SK-N-SH (cell line): ENCODE data around the gene SNED1. TPM values are rescaled to one million over a fixed set of nuclear protein-coding genes. Genes with fewer than 3 reads are reported as not detected.

Experiments used
- CTCF ChIA-PET: fragments of 300-600, 350-600 bp; formaldehyde crosslinking; extraction: SDS; loops from one replicate; lab custom pipeline; 2021; lab: Yijun Ruan, JAX
- POLR2A ChIA-PET: fragments of 350-600 bp; sonication (Branson Sonifier 250); formaldehyde crosslinking; extraction: SDS; loops from one replicate; lab custom pipeline; 2020; ENCODE audit warnings: antibody characterized with exemption, inconsistent platforms; lab: Yijun Ruan, JAX
- DNase-seq: peaks from one replicate; pipeline ENCODE4 v3.0.0; 2012
- H2AFZ ChIP-seq: fragments of 200-600 bp; sonication (generic); 2 replicates; pipeline ENCODE4 v1.8.1; 2016; ENCODE audit warnings: antibody characterized with exemption, mild to moderate bottlenecking, low read depth
- H3F3A ChIP-seq: fragments of 200-600 bp; sonication (generic); replicated peaks from 2 replicates; pipeline ENCODE3; 2016; ENCODE audit warnings: antibody characterized with exemption, mild to moderate bottlenecking; ENCODE audit not compliant: insufficient read depth
- H3K27ac ChIP-seq, 2 experiments: fragments of 200-500 bp in 1 of 2; fragments of 200-600 bp in 1 of 2; sonication (Bioruptor generic) in 1 of 2; sonication (generic), shearing (Covaris generic) in 1 of 2; 2 replicates each; pipeline versions ENCODE4 v1.5.1 to v1.6.1; 2014 to 2016; ENCODE audit warnings: low read depth in 2 of 2, inconsistent platforms in 1 of 2, low read length in 1 of 2, mild to moderate bottlenecking in 1 of 2, mixed read lengths in 1 of 2
- H3K27me3 ChIP-seq: fragments of 200-600 bp; sonication (generic), shearing (Covaris generic); 2 replicates; pipeline ENCODE4 v1.6.1; 2016; ENCODE audit warnings: mixed run types; ENCODE audit not compliant: insufficient read depth
- H3K36me3 ChIP-seq, 2 experiments: fragments of 200-500 bp in 1 of 2; fragments of 200-600 bp in 1 of 2; sonication (Bioruptor generic) in 1 of 2; sonication (generic) in 1 of 2; replicated peaks in 1 of 2; 2 replicates each; pipeline versions ENCODE3 to v1.5.1; 2014 to 2016; ENCODE audit warnings: low read length in 1 of 2, mild to moderate bottlenecking in 1 of 2; ENCODE audit not compliant: insufficient read depth in 2 of 2, control insufficient read depth in 1 of 2
- H3K4me1 ChIP-seq, 2 experiments: fragments of 200-500 bp in 1 of 2; fragments of 200-600 bp in 1 of 2; sonication (Bioruptor generic) in 1 of 2; sonication (generic), shearing (Covaris generic) in 1 of 2; 2 replicates each; pipeline versions ENCODE4 v1.5.1 to v1.6.1; 2014 to 2016; ENCODE audit warnings: low read depth in 1 of 2, low read length in 1 of 2, mixed run types in 1 of 2; ENCODE audit not compliant: insufficient read depth in 2 of 2, control insufficient read depth in 1 of 2
- H3K4me2 ChIP-seq: fragments of 200-600 bp; sonication (generic), shearing (Covaris generic); 2 replicates; pipeline ENCODE4 v1.6.1; 2017; ENCODE audit warnings: mixed run types
- H3K4me3 ChIP-seq, 2 experiments: fragments of 200-500 bp in 1 of 2; fragments of 200-600 bp in 1 of 2; sonication (Bioruptor generic) in 1 of 2; sonication (generic), shearing (Covaris generic) in 1 of 2; 2 replicates each; pipeline versions ENCODE4 v1.5.1 to v1.8.1; 2014 to 2016; ENCODE audit warnings: low read depth in 2 of 2, inconsistent platforms in 1 of 2, low read length in 1 of 2, mild to moderate bottlenecking in 1 of 2, mixed read lengths in 1 of 2, moderate library complexity in 1 of 2
- H3K79me2 ChIP-seq: fragments of 200-600 bp; sonication (generic); 2 replicates; pipeline ENCODE4 v1.8.1; 2017; ENCODE audit warnings: mild to moderate bottlenecking; ENCODE audit not compliant: insufficient read depth
- H3K9ac ChIP-seq: fragments of 200-600 bp; sonication (generic); 2 replicates; pipeline ENCODE4 v1.6.1; 2017; ENCODE audit warnings: mixed run types
- H3K9me2 ChIP-seq: fragments of 200-600 bp; sonication (generic); 2 replicates; pipeline ENCODE4 v1.6.1; 2017; ENCODE audit warnings: mixed run types
- H3K9me3 ChIP-seq: fragments of 200-600 bp; sonication (generic); 2 replicates; pipeline ENCODE4 v1.6.1; 2017; ENCODE audit warnings: mixed run types, mild to moderate bottlenecking, moderate library complexity
- H4K20me1 ChIP-seq: fragments of 200-600 bp; sonication (generic); 2 replicates; pipeline ENCODE4 v1.6.1; 2017; ENCODE audit warnings: mild to moderate bottlenecking, mixed run types; ENCODE audit not compliant: insufficient read depth
- CHD2 ChIP-seq: fragments of 150-350 bp; IDR thresholded peaks from 2 replicates; pipeline ENCODE4 v1.6.1; 2018; ENCODE audit warnings: low read length; ENCODE audit not compliant: partially characterized antibody
- FOXM1 ChIP-seq: IDR thresholded peaks from 2 replicates; pipeline ENCODE4 v1.4.0; 2012; ENCODE audit warnings: low read depth, mild to moderate bottlenecking
- GABPA ChIP-seq: IDR thresholded peaks from 2 replicates; pipeline ENCODE4 v1.4.0; 2012; ENCODE audit warnings: low read depth, mild to moderate bottlenecking
- GATA2 ChIP-seq: sonication (generic); formaldehyde crosslinking; IDR thresholded peaks from 2 replicates; pipeline ENCODE4 v1.5.0; 2020; ENCODE audit warnings: mild to moderate bottlenecking, missing genetic modification reagents
- NFIC ChIP-seq: IDR thresholded peaks from 2 replicates; pipeline ENCODE4 v1.4.0; 2012; ENCODE audit warnings: borderline replicate concordance
- NRF1 ChIP-seq: IDR thresholded peaks from 2 replicates; pipeline ENCODE4 v1.6.1; 2012; ENCODE audit warnings: low read depth, mild to moderate bottlenecking, low read length
- POLR2AphosphoS5 ChIP-seq: IDR thresholded peaks from 2 replicates; pipeline ENCODE4 v1.6.1; 2012; ENCODE audit warnings: low read depth, low read length
- RCOR1 ChIP-seq: fragments of 150-350 bp; IDR thresholded peaks from 2 replicates; pipeline ENCODE4 v1.6.1; 2017; ENCODE audit warnings: antibody characterized with exemption, low read length
- RFX5 ChIP-seq: IDR thresholded peaks from 2 replicates; pipeline ENCODE4 v1.6.1; 2012; ENCODE audit warnings: mild to moderate bottlenecking, improper control_type of control experiment, low read length
- SIN3A ChIP-seq: IDR thresholded peaks from 2 replicates; pipeline ENCODE4 v1.6.1; 2012; ENCODE audit warnings: low read depth, mild to moderate bottlenecking, low read length, moderate library complexity, borderline replicate concordance
- SMC3 ChIP-seq: IDR thresholded peaks from 2 replicates; pipeline ENCODE4 v1.6.1; 2012; ENCODE audit warnings: low read depth, low read length, improper control_type of control experiment
- TAF1 ChIP-seq: IDR thresholded peaks from 2 replicates; pipeline ENCODE4 v1.6.1; 2012; ENCODE audit warnings: low read depth, mild to moderate bottlenecking, low read length, moderate library complexity, borderline replicate concordance
- YY1 ChIP-seq: IDR thresholded peaks from 2 replicates; pipeline ENCODE4 v1.4.0; 2012; ENCODE audit warnings: low read depth, mild to moderate bottlenecking
- WGBS: methylation state at CpG from one replicate; pipeline ENCODE4 v1.1.6; 2017; ENCODE audit warnings: low lambda C conversion rate; 5-methylcytosine and 5-hydroxymethylcytosine counted together
- polyA plus RNA-seq, 3 experiments: library from polyadenylated mRNA; depleted of rRNA; stranded (reverse); fragments of >200 nt; gene quantifications; 2 replicates each; pipeline ENCODE4 v1.2.3, GENCODE V29; 2012
- TF ChIP-seq, protein P1 (sequence below): IDR thresholded peaks from 2 replicates; pipeline ENCODE4 v1.4.0; 2012; ENCODE audit warnings: low read depth
- TF ChIP-seq, protein P2 (sequence below): IDR thresholded peaks from 2 replicates; pipeline ENCODE4 v1.4.0; 2012; ENCODE audit warnings: low read depth, borderline replicate concordance
- TF ChIP-seq, protein P3 (sequence below): IDR thresholded peaks from 2 replicates; pipeline ENCODE4 v1.4.0; 2012; ENCODE audit warnings: low read depth, borderline replicate concordance
- TF ChIP-seq, protein P4 (sequence below): fragments of 200-600 bp; sonication (generic); IDR thresholded peaks from 2 replicates; pipeline ENCODE4 v1.6.1; 2017; ENCODE audit warnings: antibody characterized with exemption, mild to moderate bottlenecking, moderate library complexity
- TF ChIP-seq, protein P5 (sequence below): IDR thresholded peaks from 2 replicates; pipeline ENCODE4 v1.6.1; 2012; ENCODE audit warnings: mild to moderate bottlenecking, low read depth, low read length, moderate library complexity
- TF ChIP-seq, protein P6 (sequence below): IDR thresholded peaks from 2 replicates; pipeline ENCODE4; 2012

SNED1 gene
- polyA plus RNA-seq, 1 of the 3 experiments (the other 2 are of a cell fraction) = 0.03 TPM

DNA sequence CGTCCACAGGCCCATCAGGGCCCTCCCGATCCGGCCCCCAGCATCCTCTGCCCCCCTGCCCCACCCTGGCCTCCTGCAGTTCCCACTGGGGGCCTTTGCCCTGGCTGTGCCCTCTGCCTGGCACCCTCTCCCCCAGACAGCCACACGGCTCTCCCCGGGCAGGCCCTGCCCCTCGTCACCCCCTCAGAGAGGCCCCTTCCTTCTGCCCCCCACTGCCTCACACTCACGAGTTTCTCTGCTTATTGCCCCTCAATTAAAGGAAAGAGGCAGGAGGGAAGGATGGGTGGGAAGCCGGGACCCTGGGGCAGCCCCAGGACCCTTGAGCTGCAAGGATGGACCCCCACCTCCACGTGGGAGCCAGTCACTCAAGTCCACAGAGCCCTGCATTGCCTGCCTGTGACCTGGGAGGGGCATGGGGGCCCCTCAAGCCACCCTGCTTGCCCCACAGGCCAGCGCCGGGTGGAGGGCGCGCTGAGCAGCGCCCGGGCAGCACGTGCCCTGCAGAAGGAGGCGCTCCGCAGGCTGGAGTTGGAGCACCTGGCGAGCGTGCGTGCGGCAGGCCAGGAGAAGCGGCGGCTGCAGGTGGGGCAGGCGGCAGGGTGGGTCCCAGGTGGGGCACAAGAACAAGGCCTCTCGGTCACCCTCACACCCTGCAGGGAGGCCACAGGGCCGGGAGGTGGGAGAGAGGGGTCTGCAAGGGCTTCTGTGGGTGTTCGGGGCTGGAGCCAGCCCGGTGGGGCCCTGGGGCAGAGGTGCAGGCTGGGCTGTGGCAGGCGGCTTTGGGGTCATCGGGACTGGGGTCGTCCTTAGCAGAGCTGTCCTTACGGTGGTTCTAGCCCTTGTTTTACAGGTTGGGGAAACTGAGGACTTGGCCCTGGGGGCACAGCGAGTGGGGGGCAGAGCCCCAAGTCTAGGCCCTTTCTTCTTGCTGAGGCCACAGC lies 30.5 kb upstream of the SNED1 start:
- Histone ChIP-seq H3K4me3 (no peak overlapping the region), H3K27ac (no peak overlapping the region), H3K4me2 (no peak overlapping the region), H3K9me3 (no peaks in the 10 kb centered on the region), H4K20me1 (no peaks in the 10 kb centered on the region), H3F3A (no peaks in the 10 kb centered on the region), H3K27me3 (no peaks in the 10 kb centered on the region), H3K36me3 (no peaks in the 10 kb centered on the region), H3K4me1 (peaks cover 0 to 12% of the 10 kb centered on the region in 2 experiments; a peak in 1 of 4 replicates), H3K9ac (no peak overlapping the region), H3K9me2 (no peaks in the 10 kb centered on the region), H3K79me2 (no peaks in the 10 kb centered on the region), H2AFZ (no peak overlapping the region)
- POLR2A ChIA-PET = no interaction called here
- WGBS = 65% methylated on average over 13 of the region's 34 CpGs
- TF ChIP-seq POLR2AphosphoS5 (no peak), TAF1 (no peak), GATA2 (CRISPR knock-in tag) (no peak), SIN3A (no peak), RCOR1 (no peak), GABPA (no peak), NFIC (no peak), SMC3 (no peak), YY1 (no peak), NRF1 (no peak), CHD2 (no peak), RFX5 (no peak), FOXM1 (no peak)
- TF ChIP-seq, protein P1, sequence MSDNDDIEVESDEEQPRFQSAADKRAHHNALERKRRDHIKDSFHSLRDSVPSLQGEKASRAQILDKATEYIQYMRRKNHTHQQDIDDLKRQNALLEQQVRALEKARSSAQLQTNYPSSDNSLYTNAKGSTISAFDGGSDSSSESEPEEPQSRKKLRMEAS = no peak
- TF ChIP-seq, protein P2, sequence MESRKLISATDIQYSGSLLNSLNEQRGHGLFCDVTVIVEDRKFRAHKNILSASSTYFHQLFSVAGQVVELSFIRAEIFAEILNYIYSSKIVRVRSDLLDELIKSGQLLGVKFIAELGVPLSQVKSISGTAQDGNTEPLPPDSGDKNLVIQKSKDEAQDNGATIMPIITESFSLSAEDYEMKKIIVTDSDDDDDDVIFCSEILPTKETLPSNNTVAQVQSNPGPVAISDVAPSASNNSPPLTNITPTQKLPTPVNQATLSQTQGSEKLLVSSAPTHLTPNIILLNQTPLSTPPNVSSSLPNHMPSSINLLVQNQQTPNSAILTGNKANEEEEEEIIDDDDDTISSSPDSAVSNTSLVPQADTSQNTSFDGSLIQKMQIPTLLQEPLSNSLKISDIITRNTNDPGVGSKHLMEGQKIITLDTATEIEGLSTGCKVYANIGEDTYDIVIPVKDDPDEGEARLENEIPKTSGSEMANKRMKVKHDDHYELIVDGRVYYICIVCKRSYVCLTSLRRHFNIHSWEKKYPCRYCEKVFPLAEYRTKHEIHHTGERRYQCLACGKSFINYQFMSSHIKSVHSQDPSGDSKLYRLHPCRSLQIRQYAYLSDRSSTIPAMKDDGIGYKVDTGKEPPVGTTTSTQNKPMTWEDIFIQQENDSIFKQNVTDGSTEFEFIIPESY = no peak
- TF ChIP-seq, protein P3, sequence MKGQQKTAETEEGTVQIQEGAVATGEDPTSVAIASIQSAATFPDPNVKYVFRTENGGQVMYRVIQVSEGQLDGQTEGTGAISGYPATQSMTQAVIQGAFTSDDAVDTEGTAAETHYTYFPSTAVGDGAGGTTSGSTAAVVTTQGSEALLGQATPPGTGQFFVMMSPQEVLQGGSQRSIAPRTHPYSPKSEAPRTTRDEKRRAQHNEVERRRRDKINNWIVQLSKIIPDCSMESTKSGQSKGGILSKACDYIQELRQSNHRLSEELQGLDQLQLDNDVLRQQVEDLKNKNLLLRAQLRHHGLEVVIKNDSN = no peak
- TF ChIP-seq, protein P4, sequence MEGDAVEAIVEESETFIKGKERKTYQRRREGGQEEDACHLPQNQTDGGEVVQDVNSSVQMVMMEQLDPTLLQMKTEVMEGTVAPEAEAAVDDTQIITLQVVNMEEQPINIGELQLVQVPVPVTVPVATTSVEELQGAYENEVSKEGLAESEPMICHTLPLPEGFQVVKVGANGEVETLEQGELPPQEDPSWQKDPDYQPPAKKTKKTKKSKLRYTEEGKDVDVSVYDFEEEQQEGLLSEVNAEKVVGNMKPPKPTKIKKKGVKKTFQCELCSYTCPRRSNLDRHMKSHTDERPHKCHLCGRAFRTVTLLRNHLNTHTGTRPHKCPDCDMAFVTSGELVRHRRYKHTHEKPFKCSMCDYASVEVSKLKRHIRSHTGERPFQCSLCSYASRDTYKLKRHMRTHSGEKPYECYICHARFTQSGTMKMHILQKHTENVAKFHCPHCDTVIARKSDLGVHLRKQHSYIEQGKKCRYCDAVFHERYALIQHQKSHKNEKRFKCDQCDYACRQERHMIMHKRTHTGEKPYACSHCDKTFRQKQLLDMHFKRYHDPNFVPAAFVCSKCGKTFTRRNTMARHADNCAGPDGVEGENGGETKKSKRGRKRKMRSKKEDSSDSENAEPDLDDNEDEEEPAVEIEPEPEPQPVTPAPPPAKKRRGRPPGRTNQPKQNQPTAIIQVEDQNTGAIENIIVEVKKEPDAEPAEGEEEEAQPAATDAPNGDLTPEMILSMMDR = no peak
- TF ChIP-seq, protein P5, sequence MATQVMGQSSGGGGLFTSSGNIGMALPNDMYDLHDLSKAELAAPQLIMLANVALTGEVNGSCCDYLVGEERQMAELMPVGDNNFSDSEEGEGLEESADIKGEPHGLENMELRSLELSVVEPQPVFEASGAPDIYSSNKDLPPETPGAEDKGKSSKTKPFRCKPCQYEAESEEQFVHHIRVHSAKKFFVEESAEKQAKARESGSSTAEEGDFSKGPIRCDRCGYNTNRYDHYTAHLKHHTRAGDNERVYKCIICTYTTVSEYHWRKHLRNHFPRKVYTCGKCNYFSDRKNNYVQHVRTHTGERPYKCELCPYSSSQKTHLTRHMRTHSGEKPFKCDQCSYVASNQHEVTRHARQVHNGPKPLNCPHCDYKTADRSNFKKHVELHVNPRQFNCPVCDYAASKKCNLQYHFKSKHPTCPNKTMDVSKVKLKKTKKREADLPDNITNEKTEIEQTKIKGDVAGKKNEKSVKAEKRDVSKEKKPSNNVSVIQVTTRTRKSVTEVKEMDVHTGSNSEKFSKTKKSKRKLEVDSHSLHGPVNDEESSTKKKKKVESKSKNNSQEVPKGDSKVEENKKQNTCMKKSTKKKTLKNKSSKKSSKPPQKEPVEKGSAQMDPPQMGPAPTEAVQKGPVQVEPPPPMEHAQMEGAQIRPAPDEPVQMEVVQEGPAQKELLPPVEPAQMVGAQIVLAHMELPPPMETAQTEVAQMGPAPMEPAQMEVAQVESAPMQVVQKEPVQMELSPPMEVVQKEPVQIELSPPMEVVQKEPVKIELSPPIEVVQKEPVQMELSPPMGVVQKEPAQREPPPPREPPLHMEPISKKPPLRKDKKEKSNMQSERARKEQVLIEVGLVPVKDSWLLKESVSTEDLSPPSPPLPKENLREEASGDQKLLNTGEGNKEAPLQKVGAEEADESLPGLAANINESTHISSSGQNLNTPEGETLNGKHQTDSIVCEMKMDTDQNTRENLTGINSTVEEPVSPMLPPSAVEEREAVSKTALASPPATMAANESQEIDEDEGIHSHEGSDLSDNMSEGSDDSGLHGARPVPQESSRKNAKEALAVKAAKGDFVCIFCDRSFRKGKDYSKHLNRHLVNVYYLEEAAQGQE = no peak
- TF ChIP-seq, protein P6, sequence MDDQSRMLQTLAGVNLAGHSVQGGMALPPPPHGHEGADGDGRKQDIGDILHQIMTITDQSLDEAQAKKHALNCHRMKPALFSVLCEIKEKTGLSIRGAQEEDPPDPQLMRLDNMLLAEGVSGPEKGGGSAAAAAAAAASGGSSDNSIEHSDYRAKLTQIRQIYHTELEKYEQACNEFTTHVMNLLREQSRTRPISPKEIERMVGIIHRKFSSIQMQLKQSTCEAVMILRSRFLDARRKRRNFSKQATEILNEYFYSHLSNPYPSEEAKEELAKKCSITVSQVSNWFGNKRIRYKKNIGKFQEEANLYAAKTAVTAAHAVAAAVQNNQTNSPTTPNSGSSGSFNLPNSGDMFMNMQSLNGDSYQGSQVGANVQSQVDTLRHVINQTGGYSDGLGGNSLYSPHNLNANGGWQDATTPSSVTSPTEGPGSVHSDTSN = no peak
- no peak for DNase-seq
- CTCF ChIA-PET = interaction anchor here (1.0 to 1.7 kb wide), 2 partner anchors 53 to 117 kb away, joined by 3 read pairs; no protein-coding TSS in a partner anchor
